Mammary epithelial cell (primary cell): Measurements from ENCODE around the gene GALNT2.

Source experiments
- EZH2 ChIP-seq: IDR thresholded peaks from 2 replicates; pipeline ENCODE4 v1.6.1; 2012; ENCODE audit warnings: low read length, inconsistent platforms, borderline replicate concordance
- TF ChIP-seq, protein P1 (sequence below), 2 donors: IDR thresholded peaks in 1 of 2; conservative IDR thresholded peaks in 1 of 2; 2 replicates each; pipeline ENCODE4 v1.5.1; 2011 to 2012; ENCODE audit warnings: inconsistent platforms in 2 of 2, low read length in 2 of 2, mild to moderate bottlenecking in 2 of 2, control low read depth in 1 of 2, low read depth in 1 of 2; ENCODE audit not compliant: insufficient read depth in 1 of 2; ENCODE audit errors: extremely low read depth in 1 of 2

DNA sequence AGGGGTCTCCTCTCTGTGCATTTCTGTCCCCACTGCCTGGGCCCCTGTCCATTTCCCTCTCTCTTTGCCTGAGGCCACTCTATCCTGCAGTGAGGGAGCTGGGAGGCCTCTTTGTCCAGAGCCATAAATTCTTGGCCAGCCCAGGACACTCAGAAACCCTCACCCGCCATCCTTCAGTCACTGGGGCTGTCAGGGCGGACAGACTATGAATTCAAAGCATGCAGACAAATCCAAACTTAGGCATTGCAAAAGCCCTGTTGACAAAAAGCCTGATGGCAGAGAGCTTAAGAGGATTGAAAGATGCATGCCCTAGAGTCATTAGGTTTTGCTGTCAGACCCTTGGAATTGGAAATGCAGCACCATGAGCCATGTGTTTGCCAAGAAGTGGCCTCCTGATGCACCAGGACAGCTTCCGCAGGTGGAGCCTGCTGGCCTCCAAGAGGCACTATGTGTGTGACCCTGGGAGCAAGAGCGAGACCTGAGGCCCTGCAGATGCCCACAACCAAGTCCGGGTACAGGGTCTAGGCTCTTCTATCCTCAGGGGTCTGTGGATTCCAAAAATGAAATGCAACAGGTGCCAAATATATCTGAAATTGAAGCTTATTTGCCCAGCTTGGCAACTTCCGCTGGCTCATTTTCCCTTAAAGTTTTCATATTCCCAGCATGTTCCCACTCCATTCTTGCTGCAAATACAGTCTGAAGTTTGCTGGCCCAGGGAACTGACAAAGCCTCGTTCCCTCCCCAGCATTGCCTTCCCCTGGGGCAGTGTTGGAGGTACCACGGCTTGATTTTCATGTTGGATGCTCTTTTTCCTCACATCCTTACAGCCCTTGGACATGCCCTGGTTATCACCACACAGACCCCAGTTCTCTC lies 181.2 kb downstream of the GALNT2 start:
- TF ChIP-seq, protein P1, sequence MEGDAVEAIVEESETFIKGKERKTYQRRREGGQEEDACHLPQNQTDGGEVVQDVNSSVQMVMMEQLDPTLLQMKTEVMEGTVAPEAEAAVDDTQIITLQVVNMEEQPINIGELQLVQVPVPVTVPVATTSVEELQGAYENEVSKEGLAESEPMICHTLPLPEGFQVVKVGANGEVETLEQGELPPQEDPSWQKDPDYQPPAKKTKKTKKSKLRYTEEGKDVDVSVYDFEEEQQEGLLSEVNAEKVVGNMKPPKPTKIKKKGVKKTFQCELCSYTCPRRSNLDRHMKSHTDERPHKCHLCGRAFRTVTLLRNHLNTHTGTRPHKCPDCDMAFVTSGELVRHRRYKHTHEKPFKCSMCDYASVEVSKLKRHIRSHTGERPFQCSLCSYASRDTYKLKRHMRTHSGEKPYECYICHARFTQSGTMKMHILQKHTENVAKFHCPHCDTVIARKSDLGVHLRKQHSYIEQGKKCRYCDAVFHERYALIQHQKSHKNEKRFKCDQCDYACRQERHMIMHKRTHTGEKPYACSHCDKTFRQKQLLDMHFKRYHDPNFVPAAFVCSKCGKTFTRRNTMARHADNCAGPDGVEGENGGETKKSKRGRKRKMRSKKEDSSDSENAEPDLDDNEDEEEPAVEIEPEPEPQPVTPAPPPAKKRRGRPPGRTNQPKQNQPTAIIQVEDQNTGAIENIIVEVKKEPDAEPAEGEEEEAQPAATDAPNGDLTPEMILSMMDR (conservative IDR thresholded peaks at IDR 0.05 in 1 of 2, IDR thresholded peaks at IDR 0.05 in 1 of 2; ENCODE audit: extremely low read depth in 1 of 2, insufficient read depth in 1 of 2, low read depth in 1 of 2, low read length in 2 of 2) = no peak
- TF ChIP-seq EZH2 = no peak
